Spleen (tissue), 11 donors: Measurements from ENCODE around the gene CCDC6. TPM values are rescaled to one million over a fixed set of nuclear protein-coding genes. Genes with fewer than 3 reads are reported as not detected.
A peak's percentile ranks its signal among the peaks of the same experiment; 100 is the strongest.

Experiments
- DNase-seq: peaks from one replicate; pipeline ENCODE4 v3.0.0-alpha.2; 2020
- H3K27ac ChIP-seq, 8 donors: fragments of 200-600 bp; sonication (generic) in 7 of 8; 1 replicate in 4 of 8; 2 replicates in 4 of 8; pipeline versions ENCODE4 v1.5.0 to v1.8.0; 2016 to 2021; ENCODE audit warnings: inconsistent platforms in 4 of 8, mild to moderate bottlenecking in 4 of 8, moderate library complexity in 1 of 8
- H3K27me3 ChIP-seq, 7 donors: fragments of 200-600 bp; sonication (generic) in 6 of 7; replicated peaks in 1 of 7; 1 replicate in 4 of 7; 2 replicates in 3 of 7; pipeline versions ENCODE4 v1.5.0 to v1.8.0; 2016 to 2021; ENCODE audit warnings: inconsistent platforms in 3 of 7, mild to moderate bottlenecking in 1 of 7
- H3K36me3 ChIP-seq, 6 donors: fragments of 200-600 bp; sonication (generic) in 5 of 6; 1 replicate in 4 of 6; 2 replicates in 2 of 6; pipeline versions ENCODE4 v1.5.0 to v1.8.0; 2016 to 2021; ENCODE audit warnings: inconsistent platforms in 2 of 6
- H3K4me1 ChIP-seq, 6 donors: fragments of 200-600 bp; sonication (generic) in 5 of 6; 1 replicate in 3 of 6; 2 replicates in 3 of 6; pipeline versions ENCODE4 v1.5.0 to v1.8.0; 2016 to 2021; ENCODE audit warnings: inconsistent platforms in 3 of 6
- H3K4me3 ChIP-seq, 8 donors: fragments of 200-600 bp; sonication (generic) in 7 of 8; 1 replicate in 4 of 8; 2 replicates in 4 of 8; pipeline versions ENCODE4 v1.5.0 to v1.8.0; 2016 to 2021; ENCODE audit warnings: inconsistent platforms in 4 of 8, mild to moderate bottlenecking in 4 of 8, moderate library complexity in 2 of 8
- H3K9me3 ChIP-seq, 8 donors: fragments of 200-600 bp; sonication (generic) in 7 of 8; 1 replicate in 4 of 8; 2 replicates in 4 of 8; pipeline versions ENCODE4 v1.5.0 to v1.8.0; 2016 to 2021; ENCODE audit warnings: inconsistent platforms in 4 of 8
- POLR2A ChIP-seq, 3 donors: fragments of 450-650 bp; IDR thresholded peaks; one replicate each; pipeline ENCODE4 v1.5.1; 2017; ENCODE audit warnings: antibody characterized with exemption in 3 of 3, mild to moderate bottlenecking in 1 of 3
- POLR2AphosphoS5 ChIP-seq, 3 donors: sonication (generic); formaldehyde crosslinking; IDR thresholded peaks; one replicate each; pipeline ENCODE4 v1.5.1; 2017; ENCODE audit warnings: antibody characterized with exemption in 3 of 3
- WGBS, 5 donors: extraction: QIAGEN DNeasy Blood & Tissue Kit in 3 of 5; methylation state at CpG; one replicate each; pipeline versions ENCODE4 v1.1.5 to v1.1.7; 2013 to 2018; 5-methylcytosine and 5-hydroxymethylcytosine counted together
- intact Hi-C: fragments of 100-400 bp; cut with DNase I; formaldehyde crosslinking; loops from one replicate; pipeline ENCODE4 v1.15.0; 2023; ENCODE audit warnings: low total_unique reads
- polyA plus RNA-seq, 3 donors: library from polyadenylated mRNA; stranded (reverse); fragments of 200-250 nt; gene quantifications; one replicate each; pipeline ENCODE4 v1.2.1, GENCODE V29; 2013
- total RNA-seq, 7 donors: library from RNA; depleted of rRNA in 3 of 7; stranded (reverse); fragments of >200 nt in 3 of 7; fragmentation: NEBNext Ultra II Directional in 4 of 7; extraction: Animal tissue kit (Norgen Biotek cat#: 25700) in 4 of 7; gene quantifications; one replicate each; pipeline versions ENCODE4 v1.1.0 to v1.2.1, GENCODE V29; 2016 to 2021
- TF ChIP-seq, protein P1 (sequence below), 11 experiments: fragments of 200-600 bp in 7 of 11; fragments of 450-650 bp in 4 of 11; sonication (generic) in 4 of 11; IDR thresholded peaks in 8 of 11; conservative IDR thresholded peaks in 3 of 11; 1 replicate in 7 of 11; 2 replicates in 4 of 11; pipeline versions ENCODE4 v1.4.0 to v1.8.0; 2016 to 2021; ENCODE audit warnings: antibody characterized with exemption in 11 of 11, inconsistent platforms in 4 of 11, mild to moderate bottlenecking in 1 of 11
- donor health status: healthy with polysubstance abuse.
- donor health status: DM: no; HTN: no; CAD: no; lungs with moderate emphysema.
- donor health status: DM: no; HTN: no; CAD: no.
- donor health status: Bipolar disorder and iron deficiency.
- donor health status: healthy.
- donor health status: DM: no; HTN: no; CAD: no.
- donor health status: DM: yes; HTN: yes; CAD: no.

The CCDC6 gene
- total and polyA plus RNA-seq, 10 donors, result 8.7 to 55.1 (median 37.6) TPM

DNA sequence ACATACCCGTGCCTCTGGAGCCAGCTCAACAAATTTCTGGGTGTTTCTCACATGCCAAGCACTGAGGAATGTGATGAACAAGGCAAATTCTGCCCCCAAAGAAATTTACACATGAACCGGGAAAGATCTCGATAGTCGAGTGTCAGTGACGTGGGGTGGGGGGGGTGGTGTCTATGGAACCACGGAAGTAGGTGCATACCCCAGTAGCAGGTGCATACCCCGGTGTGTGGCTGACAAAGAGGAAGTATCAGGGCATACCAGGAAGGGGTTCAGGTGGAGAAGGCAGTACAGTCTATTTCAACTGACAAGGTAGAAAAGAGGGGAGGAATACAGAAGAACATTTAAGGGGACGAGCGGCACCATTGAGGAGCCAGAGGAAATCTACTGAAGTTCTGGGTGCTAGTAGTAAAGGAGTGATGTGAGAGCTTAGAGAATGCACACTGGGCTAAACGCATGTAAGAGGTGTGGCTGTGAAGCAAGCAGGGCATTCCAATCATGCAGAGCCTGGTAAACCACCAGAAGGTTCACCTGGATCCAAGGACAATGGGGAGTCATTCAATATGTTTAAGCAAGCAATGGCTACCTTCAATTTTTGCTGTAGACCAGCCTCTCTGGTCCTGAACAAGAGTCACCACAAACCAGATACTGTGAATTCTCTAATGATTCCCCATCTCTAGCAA is 6.2 kb downstream of the CCDC6 start:
- Histone ChIP-seq H3K4me3 (no peak overlapping the region), H3K9me3 (no peaks in the 10 kb centered on the region), H3K36me3 (peaks cover 0 to 20% (median 0%) of the 10 kb centered on the region in 6 donors), H3K27ac (peak overlapping the region in 4 of 8 donors; percentile 8 to 53 (median 27)), H3K27me3 (no peaks in the 10 kb centered on the region), H3K4me1 (peaks cover 28 to 99% (median 69%) of the 10 kb centered on the region in 6 donors)
- intact Hi-C loops, result loop anchor here (10.0 kb wide), 1 partner anchor 65 kb away; no protein-coding TSS in a partner anchor
- DNase-seq, result peak; percentile 83
- WGBS, 5 donors, result 54 to 77% (median 65%) methylated on average over 10 of the region's 10 CpGs
- peak in 1 of 3 donors; percentile 36 for TF ChIP-seq POLR2AphosphoS5 (IDR thresholded peaks at IDR 0.05)
- no peak for TF ChIP-seq POLR2A (IDR thresholded peaks at IDR 0.05)
- TF ChIP-seq, protein P1, sequence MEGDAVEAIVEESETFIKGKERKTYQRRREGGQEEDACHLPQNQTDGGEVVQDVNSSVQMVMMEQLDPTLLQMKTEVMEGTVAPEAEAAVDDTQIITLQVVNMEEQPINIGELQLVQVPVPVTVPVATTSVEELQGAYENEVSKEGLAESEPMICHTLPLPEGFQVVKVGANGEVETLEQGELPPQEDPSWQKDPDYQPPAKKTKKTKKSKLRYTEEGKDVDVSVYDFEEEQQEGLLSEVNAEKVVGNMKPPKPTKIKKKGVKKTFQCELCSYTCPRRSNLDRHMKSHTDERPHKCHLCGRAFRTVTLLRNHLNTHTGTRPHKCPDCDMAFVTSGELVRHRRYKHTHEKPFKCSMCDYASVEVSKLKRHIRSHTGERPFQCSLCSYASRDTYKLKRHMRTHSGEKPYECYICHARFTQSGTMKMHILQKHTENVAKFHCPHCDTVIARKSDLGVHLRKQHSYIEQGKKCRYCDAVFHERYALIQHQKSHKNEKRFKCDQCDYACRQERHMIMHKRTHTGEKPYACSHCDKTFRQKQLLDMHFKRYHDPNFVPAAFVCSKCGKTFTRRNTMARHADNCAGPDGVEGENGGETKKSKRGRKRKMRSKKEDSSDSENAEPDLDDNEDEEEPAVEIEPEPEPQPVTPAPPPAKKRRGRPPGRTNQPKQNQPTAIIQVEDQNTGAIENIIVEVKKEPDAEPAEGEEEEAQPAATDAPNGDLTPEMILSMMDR (IDR thresholded peaks at IDR 0.05 in 8 of 11, conservative IDR thresholded peaks at IDR 0.05 in 3 of 11), result no peak

DNA sequence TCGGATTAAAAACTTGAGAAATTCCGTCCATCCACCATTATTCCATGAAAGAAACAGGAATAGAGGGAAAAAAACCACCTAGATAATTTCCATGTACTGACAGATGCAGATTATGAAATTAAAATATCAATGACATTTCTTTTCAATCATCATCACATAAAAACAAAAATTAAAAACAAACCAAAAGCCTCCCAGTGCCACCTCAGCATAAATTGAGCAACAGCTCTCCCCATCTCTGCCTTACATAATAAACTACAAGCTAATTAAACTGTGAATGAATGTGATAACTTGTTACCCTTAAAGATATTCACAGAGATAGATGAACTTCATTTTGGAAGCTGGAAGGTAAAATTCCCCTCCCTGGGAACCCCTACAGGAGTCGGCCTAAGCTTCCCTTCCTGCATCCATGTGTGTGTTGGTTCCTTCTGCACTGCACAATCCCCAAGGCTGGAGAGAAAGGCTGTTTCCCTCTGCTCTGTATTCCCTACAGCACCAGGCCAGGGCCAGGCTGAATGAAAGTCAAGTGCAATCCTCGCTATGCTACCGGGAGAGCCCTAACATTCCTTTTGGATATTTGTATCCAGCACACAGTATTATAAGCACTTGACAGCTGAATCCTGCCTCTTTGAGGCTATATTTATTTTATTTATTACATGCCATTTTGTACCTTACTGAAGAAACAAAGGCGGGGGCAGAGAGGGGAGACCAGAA is 8.1 kb downstream of the CCDC6 start:
- H3K9me3 ChIP-seq, result no peaks in the 10 kb centered on the region
- no peak overlapping the region for H3K4me3 ChIP-seq
- no peaks in the 10 kb centered on the region for H3K27me3 ChIP-seq
- peaks cover 0 to 20% (median 0%) of the 10 kb centered on the region in 6 donors for H3K36me3 ChIP-seq
- TF ChIP-seq, protein P1 (IDR thresholded peaks at IDR 0.05 in 8 of 11, conservative IDR thresholded peaks at IDR 0.05 in 3 of 11), result no peak
- no peak for TF ChIP-seq POLR2AphosphoS5 (IDR thresholded peaks at IDR 0.05)
- TF ChIP-seq POLR2A (IDR thresholded peaks at IDR 0.05), result no peak
- intact Hi-C loops, result no loop called here
- no peak overlapping the region for H3K27ac ChIP-seq
- no peak for DNase-seq
- WGBS, 5 donors, result 81 to 89% (median 84%) methylated on average over 6 of the region's 6 CpGs
- H3K4me1 ChIP-seq, result peaks cover 17 to 99% (median 65%) of the 10 kb centered on the region in 6 donors

DNA sequence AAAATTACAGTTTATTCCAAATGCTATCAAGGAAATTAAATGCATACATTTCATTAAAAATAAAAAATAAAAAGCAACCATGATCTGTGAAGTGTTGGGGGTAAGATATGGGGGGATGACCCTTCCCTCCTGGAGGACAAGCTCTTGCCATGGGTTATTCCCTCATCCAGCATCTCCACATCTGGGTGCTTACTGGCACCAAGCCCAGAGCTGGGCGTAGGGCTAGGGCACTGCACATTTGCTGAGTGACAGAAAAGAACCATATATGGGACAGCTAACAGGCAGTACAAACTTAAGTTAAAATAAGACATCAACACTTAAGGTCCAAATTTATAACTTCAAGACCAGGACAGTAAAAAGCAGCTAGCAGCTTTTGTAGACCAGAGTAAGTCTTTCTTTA is 10.2 kb downstream of the CCDC6 start:
- intact Hi-C loops, result no loop called here
- TF ChIP-seq, protein P1 (IDR thresholded peaks at IDR 0.05 in 8 of 11, conservative IDR thresholded peaks at IDR 0.05 in 3 of 11), result no peak
- no peak for TF ChIP-seq POLR2AphosphoS5 (IDR thresholded peaks at IDR 0.05)
- TF ChIP-seq POLR2A (IDR thresholded peaks at IDR 0.05), result no peak
- no peak for DNase-seq
- 77 to 93% (median 81%) methylated on average over 1 of the region's 1 CpG for WGBS, 5 donors
- no peak overlapping the region for H3K27ac ChIP-seq
- H3K4me1 ChIP-seq, result peaks cover 30 to 99% (median 72%) of the 10 kb centered on the region in 6 donors
- H3K27me3 ChIP-seq, result no peaks in the 10 kb centered on the region
- H3K9me3 ChIP-seq, result no peaks in the 10 kb centered on the region
- H3K36me3 ChIP-seq, result peaks cover 0 to 13% (median 0%) of the 10 kb centered on the region in 6 donors
- H3K4me3 ChIP-seq, result no peak overlapping the region

DNA sequence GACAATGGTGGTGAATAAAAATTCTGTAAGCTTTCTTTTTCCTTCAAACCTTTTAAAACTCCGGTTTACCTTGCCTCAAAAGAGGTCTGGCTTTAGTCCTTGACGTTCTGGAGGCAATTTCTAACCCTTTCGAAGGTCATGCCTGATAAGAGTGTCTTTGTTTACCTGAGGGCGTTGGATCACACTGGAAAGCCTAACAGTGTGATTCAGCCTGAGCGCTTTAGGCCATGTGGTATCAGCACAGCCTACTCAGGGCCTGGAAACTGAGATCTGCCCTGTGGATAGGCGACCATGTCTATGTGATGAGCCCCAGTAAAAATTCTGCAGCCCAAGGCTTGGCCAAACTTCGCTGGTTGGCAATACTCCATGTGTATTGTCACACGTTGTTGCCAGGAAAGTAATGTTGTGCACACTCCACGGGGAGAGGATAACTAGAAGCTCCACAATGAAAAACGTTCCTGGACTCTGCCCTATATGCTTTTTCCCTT is 10.7 kb downstream of the CCDC6 start:
- intact Hi-C loops, result no loop called here
- Histone ChIP-seq H3K4me1 (peaks cover 30 to 98% (median 71%) of the 10 kb centered on the region in 6 donors), H3K36me3 (peaks cover 0 to 10% (median 0%) of the 10 kb centered on the region in 6 donors), H3K9me3 (no peaks in the 10 kb centered on the region), H3K4me3 (no peak overlapping the region), H3K27ac (no peak overlapping the region), H3K27me3 (no peaks in the 10 kb centered on the region)
- WGBS, 5 donors, result 75 to 88% (median 84%) methylated on average over 10 of the region's 10 CpGs
- no peak for DNase-seq
- TF ChIP-seq, protein P1 (IDR thresholded peaks at IDR 0.05 in 8 of 11, conservative IDR thresholded peaks at IDR 0.05 in 3 of 11), result no peak
- TF ChIP-seq POLR2AphosphoS5 (IDR thresholded peaks at IDR 0.05) (no peak), POLR2A (IDR thresholded peaks at IDR 0.05) (no peak)
